ENCODE measurements around the gene IFITM5.
"Not testable (repeated sequence)": the region's sequence is repeated elsewhere in the genome, so short reads cannot be mapped to it uniquely, and the experiment has no call there.

IFITM5 gene

DNA sequence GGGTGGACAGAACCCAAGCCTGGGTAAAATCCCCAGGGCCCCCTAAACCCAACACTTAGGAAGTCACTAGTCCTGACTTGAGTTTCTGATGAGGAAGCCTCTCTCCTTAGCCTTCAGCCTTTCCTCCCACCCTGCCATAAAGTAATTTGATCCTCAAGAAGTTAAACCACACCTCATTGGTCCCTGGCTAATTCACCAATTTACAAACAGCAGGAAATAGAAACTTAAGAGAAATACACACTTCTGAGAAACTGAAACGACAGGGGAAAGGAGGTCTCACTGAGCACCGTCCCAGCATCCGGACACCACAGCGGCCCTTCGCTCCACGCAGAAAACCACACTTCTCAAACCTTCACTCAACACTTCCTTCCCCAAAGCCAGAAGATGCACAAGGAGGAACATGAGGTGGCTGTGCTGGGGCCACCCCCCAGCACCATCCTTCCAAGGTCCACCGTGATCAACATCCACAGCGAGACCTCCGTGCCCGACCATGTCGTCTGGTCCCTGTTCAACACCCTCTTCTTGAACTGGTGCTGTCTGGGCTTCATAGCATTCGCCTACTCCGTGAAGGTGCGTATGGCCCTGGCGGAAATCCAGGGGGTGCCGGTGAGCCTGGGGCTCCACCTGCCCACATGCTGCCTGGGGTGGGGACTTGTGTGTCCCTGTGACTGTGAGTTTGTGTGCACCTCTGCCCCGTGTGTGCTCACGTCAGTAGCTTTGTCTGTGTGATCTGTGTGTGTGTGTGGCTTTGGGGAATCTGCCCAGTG, 14.6 kb upstream of the IFITM5 start, which contains the start of gene IFITM1:
IFITM1 (plus strand) TSS at position 254 of the 767 bp plus-strand sequence; CDS start at position 385, 131 bp downstream.
- peak; percentile 95 for DNase-seq (ENCODE audit: insufficient read length, low spot score)
- peak; percentile 98 for FAIRE-seq

DNA sequence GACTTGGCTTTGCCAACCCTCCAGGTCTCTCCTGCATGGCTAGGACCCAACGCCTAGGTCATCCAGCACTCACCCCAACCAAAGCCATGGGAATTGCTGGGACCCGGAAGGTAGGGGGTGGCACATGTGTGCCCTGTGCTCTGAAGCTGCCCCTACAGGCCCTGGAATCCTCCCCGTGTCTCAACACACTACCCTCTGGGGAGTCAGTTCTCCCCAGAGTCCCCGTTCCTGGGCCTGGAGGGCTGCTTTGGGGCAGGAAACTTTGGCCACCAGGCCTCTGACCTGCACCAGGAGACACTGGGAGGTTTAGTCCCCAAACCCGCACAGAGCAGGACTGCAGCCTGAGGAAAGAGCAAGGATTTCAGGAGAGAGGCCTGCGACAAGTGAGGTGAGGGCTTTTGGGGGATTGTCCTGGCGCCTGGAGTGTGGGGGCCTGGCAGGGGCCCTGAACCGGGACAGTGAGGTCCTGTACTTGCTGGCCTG, 14.0 kb upstream of the IFITM5 start:
- DNase-seq (ENCODE audit: insufficient read length, low spot score) (no peak), FAIRE-seq (no peak)

- DNase-seq (ENCODE audit: insufficient read length, low spot score) (no peak), FAIRE-seq (peak; percentile 37)
These were observed 12.9 kb upstream of the IFITM5 start for GRCh38 chr11:312092-312816.

- DNase-seq (ENCODE audit: insufficient read length, low spot score), result not testable (repeated sequence)
- FAIRE-seq, result peak; percentile 26
These were observed 11.9 kb upstream of the IFITM5 start for GRCh38 chr11:311013-311748.

DNA sequence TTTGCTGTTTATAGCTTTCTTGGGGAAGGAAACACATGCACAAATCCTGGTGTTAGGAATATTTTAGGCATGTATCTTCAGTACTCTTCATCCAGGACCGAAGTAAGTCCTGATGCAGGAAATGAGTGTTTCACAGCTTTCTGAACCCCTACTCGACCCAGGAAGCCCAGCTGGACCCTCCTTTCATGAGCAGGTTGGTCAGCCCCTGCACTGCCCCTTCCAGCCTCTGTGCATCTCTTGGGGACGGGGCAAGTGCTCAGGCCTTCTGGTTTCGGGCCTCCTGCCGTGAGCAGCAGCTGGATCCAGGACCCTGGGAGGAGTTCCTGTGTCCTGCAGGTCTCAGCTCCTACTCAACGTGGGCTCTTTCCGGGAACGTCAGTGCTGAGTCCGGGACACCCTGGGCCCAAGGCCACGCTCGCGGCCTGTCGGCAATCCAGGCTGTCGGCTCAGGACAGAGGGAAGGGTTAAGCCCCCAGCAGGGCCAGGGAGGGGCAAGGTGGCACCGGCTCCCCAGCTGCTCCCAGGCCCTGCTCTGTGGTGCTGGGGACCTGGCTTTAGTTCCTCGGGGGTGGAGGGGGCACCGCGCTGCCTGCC, 10.8 kb upstream of the IFITM5 start:
- peak; percentile 63 for FAIRE-seq
- not testable (repeated sequence) for DNase-seq (ENCODE audit: insufficient read length, low spot score)

- FAIRE-seq; DNase-seq (ENCODE audit: insufficient read length, low spot score): not testable (repeated sequence)
These were observed 9.7 kb upstream of the IFITM5 start for GRCh38 chr11:308740-309665.

- FAIRE-seq, result peak; percentile 71
- not testable (repeated sequence) for DNase-seq (ENCODE audit: insufficient read length, low spot score)
These were observed 8.7 kb upstream of the IFITM5 start, which contains the start of gene IFITM2 for GRCh38 chr11:307766-308708. Gene IFITM2 (plus strand): TSS chr11:307816. CDS start chr11:308193, 377 bp downstream.

GRCh38 chr11:306645-307371, 7.5 kb upstream of the IFITM5 start:
- DNase-seq (ENCODE audit: insufficient read length, low spot score) (no peak), FAIRE-seq (no peak)

GRCh38 chr11:305844-306211, 6.5 kb upstream of the IFITM5 start:
- DNase-seq (ENCODE audit: insufficient read length, low spot score) (no peak), FAIRE-seq (no peak)

DNA sequence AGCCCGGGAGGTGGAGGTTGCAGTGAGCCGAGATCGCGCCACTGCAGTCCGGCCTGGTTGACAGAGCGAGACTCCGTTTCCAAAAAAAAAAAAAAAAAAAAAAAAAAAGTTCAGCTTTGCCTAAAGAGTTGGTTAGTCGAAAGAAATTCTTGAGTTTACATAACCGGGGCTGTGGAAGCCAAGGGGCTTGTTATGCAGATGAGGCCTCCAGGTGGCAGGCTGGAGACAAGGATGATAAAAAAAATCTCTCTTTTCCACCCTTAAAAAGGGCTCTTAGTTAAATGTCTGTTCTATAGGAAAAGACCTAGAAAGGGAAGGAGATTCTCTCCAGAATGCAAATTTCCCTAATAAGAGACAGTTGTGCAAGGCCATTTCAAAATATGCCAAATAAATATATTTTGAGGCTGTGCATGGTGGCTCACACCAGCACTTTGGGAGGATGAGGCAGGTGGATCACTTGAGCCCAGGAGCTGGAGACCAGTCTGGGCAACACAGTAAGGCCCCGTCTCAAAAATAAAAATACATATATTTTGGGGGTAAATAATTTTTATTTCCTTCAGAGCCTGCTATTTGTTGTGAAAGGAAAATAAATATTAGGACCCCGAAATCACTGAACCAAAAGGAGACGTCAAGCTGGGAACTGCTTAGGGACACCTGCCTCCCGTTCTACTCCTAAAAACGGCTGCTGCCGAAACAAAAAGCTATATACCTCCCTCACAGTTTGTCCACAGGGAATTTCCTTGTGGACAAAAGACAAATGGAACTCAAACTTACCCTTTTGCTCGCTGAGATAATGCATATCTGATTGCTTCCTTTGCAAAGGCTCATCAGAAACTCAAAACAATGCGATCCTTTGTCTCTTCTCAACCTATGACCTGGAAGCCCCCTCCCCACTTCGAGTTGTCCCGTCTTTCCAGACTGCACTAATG, 5.9 kb upstream of the IFITM5 start:
- FAIRE-seq (peak; percentile 76), DNase-seq (ENCODE audit: insufficient read length, low spot score) (peak; percentile 85)

DNA sequence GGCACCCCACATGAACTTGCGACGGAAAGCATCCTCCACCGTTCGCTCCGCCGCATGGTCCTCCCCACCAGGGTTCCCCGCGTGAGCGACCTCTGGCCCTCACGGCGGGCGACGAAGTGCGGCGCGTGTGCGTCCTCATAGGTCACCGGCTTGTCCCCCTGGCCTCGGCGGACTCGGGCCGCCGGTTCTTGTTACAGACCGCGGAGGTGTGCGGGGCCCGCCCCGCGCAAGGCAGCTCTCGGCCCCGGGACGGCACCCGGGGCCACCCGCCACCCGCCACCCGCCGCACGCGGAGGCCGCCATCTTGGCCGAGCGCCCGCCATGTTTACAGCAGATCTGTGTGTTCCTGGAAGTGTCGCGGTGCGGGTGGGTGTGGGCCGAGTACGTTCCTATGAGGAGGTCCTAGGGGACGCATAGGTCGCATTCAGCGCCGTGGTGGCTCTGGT, 4.8 kb upstream of the IFITM5 start:
- DNase-seq (ENCODE audit: insufficient read length, low spot score) (no peak), FAIRE-seq (no peak)

DNA sequence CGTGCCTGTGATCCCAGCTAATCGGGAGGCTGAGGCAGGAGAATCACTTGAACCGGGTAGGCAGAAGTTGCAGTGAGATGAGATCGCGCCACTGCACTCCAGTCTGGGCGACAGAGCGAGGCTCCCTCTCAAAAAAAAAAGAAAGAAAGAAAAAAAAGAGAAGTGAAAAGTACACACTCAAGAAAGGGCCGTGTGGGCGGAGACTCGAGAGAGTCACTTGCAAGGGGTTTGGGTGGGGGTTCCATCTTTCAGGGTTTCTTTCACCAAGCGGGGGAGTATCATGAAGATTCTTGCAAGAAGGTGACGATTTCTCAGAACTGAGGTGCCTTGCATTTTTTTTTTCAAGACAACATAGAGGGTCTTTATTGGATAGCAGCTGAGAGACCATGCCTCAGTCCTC, 4.0 kb upstream of the IFITM5 start:
- DNase-seq (ENCODE audit: insufficient read length, low spot score) (no peak), FAIRE-seq (no peak)

- FAIRE-seq (no peak), DNase-seq (ENCODE audit: insufficient read length, low spot score) (no peak)
These were observed 817 bp upstream of the IFITM5 start for GRCh38 chr11:299951-300735.

GRCh38 chr11:298406-299065, 790 bp downstream of the IFITM5 start:
- FAIRE-seq (no peak), DNase-seq (ENCODE audit: insufficient read length, low spot score) (no peak)
